ENCODE data around the gene ITGAD. TPM values are rescaled to one million over a fixed set of nuclear protein-coding genes. Genes with fewer than 3 reads are reported as not detected.

The ITGAD gene
- total and polyA plus RNA-seq, 2 of the 8 experiments (the other 6 are each of a cell fraction or from before 2014, with no cell fraction given), result 0.06 TPM; not detected in 1

DNA sequence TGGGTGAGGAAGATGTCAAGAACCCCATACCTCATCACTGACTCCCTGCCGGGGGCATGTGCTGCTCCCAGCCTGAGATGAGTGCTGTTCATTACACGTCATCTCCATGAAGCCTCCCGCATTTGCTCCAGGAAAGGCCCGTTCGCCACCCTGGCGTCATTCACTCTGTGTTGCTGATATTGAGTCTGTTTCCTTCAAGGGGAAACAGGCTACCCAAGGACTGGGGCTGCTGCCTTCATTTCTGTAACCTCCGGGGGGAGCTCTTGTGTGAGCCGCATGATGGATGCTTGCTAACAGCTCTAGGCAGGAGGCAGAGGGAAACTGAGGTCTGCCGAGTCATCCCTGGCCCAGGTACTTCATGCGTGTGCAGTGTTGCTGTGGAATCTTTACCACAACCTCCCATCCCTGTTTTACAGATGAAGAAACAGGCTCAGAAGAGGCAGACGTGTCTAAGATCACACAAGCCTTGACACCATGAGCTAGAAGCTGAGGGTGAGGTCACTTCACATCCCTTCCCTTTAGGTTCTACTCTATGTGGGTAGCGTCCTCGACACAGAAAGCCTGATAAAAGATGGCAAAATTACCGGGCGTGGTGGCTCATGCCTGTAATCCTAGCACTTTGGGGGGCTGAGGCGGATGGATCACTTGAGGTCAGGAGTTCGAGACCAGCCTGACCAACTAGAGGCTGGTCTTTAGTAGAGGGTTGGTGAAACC, 62.6 kb downstream of the ITGAD start (continued):
- TF ChIP-seq, protein P1, sequence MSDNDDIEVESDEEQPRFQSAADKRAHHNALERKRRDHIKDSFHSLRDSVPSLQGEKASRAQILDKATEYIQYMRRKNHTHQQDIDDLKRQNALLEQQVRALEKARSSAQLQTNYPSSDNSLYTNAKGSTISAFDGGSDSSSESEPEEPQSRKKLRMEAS (IDR thresholded peaks at IDR 0.05), result peak; percentile 28; the same call in 1 of the 2 replicates

Measured in H1 (cell line).